ENCODE measurements around the gene HOXA5. TPM values are rescaled to one million over a fixed set of nuclear protein-coding genes. Genes with fewer than 3 reads are reported as not detected.

Gene HOXA5
- total RNA-seq, 2 experiments from 2014 or later: 3.4 to 7.4 TPM

Small RNA genes lying within 50 kb of the gene (microRNA-seq; reads per million reads assigned to microRNA genes)
- gene MIR196B (ENCODE audit: borderline replicate concordance): not detected

Small RNA genes lying within 50 kb of the gene (small RNA-seq; reads per million reads assigned to genes)
- gene AC004080.5 (not detected), gene RF01977 (not detected), gene RF02140 (not detected), gene RF02141 (not detected)

Other genes starting within 250 kb of the HOXA5 start
- 1.6 and 3.0 TPM in 2 replicates for gene HOXA1, start 47.7 kb downstream of the HOXA5 start, total RNA-seq (2014; rRNA removed; shearing (Covaris generic))
- gene HOXA1, start 47.7 kb downstream of the HOXA5 start, total RNA-seq (2022): 7.2 and 8.2 TPM in 2 replicates
- gene HOXA2, start 41.0 kb downstream of the HOXA5 start, total RNA-seq (2014; rRNA removed; shearing (Covaris generic)): 0.25 TPM in 1 of 2 replicates, not detected in the other
- 0.42 TPM in 1 of 2 replicates, not detected in the other for gene HOXA2, start 41.0 kb downstream of the HOXA5 start, total RNA-seq (2022)
- 0.75 TPM in 1 of 2 replicates, not detected in the other for gene HOXA4, start 12.9 kb downstream of the HOXA5 start, total RNA-seq (2014; rRNA removed; shearing (Covaris generic))
- gene HOXA4, start 12.9 kb downstream of the HOXA5 start, total RNA-seq (2022): 1.6 and 2.0 TPM in 2 replicates
- 4.1 and 6.7 TPM in 2 replicates for gene HOXA6, start 4.1 kb upstream of the HOXA5 start, total RNA-seq (2014; rRNA removed; shearing (Covaris generic))
- gene HOXA6, start 4.1 kb upstream of the HOXA5 start, total RNA-seq (2022): 10.2 and 12.0 TPM in 2 replicates
- gene HOXA3, start 8.9 kb upstream of the HOXA5 start, total RNA-seq (2014; rRNA removed; shearing (Covaris generic)): 0.41 TPM in 1 of 2 replicates, not detected in the other
- 2.6 and 2.7 TPM in 2 replicates for gene HOXA3, start 8.9 kb upstream of the HOXA5 start, total RNA-seq (2022)
- gene HOXA7, start 13.0 kb upstream of the HOXA5 start, total RNA-seq (2014; rRNA removed; shearing (Covaris generic)): 4.1 and 6.0 TPM in 2 replicates
- 0.42 and 1.2 TPM in 2 replicates for gene HOXA7, start 13.0 kb upstream of the HOXA5 start, total RNA-seq (2022)
- not detected in 2 replicates for gene HOXA9, start 21.9 kb upstream of the HOXA5 start, total RNA-seq (2014; rRNA removed; shearing (Covaris generic))
- not detected in 2 replicates for gene HOXA9, start 21.9 kb upstream of the HOXA5 start, total RNA-seq (2022)
- gene HOXA10, start 30.6 kb upstream of the HOXA5 start, total RNA-seq (2014; rRNA removed; shearing (Covaris generic)): not detected in 2 replicates
- not detected in 2 replicates for gene HOXA10, start 30.6 kb upstream of the HOXA5 start, total RNA-seq (2022)
- not detected in 2 replicates for gene HOXA11, start 41.6 kb upstream of the HOXA5 start, total RNA-seq (2014; rRNA removed; shearing (Covaris generic))
- gene HOXA11, start 41.6 kb upstream of the HOXA5 start, total RNA-seq (2022): not detected in 2 replicates
- gene HOXA13, start 56.4 kb upstream of the HOXA5 start, total RNA-seq (2014; rRNA removed; shearing (Covaris generic)): 0.15 and 0.54 TPM in 2 replicates
- 0.18 and 0.32 TPM in 2 replicates for gene HOXA13, start 56.4 kb upstream of the HOXA5 start, total RNA-seq (2022)
- not detected in 2 replicates for gene EVX1, start 99.1 kb upstream of the HOXA5 start, total RNA-seq (2014; rRNA removed; shearing (Covaris generic))
- gene EVX1, start 99.1 kb upstream of the HOXA5 start, total RNA-seq (2022): not detected in 2 replicates

Measured in OCI-LY7 (cell line).